ENCODE data around the gene FBXO38.

DNA sequence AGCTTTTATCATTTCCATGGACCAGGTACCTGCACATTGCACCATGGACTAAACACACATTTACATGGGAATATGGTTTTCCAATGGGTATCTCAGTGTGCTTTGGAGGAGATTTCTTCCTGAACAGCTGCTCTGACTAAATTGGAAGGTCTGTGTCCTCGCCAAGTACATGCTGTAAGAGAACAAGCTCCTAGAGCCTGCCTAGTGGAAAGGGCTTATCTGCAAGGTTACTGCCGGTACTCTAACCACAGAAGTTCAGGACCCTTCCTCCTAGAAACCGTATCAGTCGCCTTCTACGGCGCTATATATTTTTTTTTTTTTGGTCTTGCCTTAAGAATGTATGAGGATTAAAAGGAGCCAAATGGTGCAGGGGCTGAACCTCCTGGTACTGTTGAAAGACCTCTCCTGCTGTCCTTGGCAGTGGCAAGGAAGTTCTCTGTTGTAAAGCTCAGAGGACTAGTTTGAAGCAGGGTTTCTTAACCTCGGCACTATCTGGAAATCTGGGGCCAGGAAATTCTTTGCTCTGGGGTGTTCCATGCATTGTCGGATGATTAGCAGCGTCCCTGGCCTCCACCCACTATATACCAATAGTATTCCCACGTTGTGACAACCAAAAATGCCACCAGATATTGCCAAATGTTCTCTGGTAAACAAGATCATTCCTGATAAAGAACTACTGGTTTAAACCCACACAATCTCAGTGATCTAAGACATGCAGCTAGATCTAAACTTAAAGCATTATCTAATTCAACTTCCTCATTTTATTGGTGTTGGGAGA is 107.4 kb downstream of the FBXO38 start:
- TF ChIP-seq, protein P1, sequence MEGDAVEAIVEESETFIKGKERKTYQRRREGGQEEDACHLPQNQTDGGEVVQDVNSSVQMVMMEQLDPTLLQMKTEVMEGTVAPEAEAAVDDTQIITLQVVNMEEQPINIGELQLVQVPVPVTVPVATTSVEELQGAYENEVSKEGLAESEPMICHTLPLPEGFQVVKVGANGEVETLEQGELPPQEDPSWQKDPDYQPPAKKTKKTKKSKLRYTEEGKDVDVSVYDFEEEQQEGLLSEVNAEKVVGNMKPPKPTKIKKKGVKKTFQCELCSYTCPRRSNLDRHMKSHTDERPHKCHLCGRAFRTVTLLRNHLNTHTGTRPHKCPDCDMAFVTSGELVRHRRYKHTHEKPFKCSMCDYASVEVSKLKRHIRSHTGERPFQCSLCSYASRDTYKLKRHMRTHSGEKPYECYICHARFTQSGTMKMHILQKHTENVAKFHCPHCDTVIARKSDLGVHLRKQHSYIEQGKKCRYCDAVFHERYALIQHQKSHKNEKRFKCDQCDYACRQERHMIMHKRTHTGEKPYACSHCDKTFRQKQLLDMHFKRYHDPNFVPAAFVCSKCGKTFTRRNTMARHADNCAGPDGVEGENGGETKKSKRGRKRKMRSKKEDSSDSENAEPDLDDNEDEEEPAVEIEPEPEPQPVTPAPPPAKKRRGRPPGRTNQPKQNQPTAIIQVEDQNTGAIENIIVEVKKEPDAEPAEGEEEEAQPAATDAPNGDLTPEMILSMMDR (conservative IDR thresholded peaks at IDR 0.05; ENCODE audit: low read length): no peak
- TF ChIP-seq EZH2phosphoT487 (IDR thresholded peaks at IDR 0.05; ENCODE audit: borderline replicate concordance, low read depth, low read length): no peak
